ENCODE measurements around the gene ATL2.
"Not testable (repeated sequence)": the region's sequence is repeated elsewhere in the genome, so short reads cannot be mapped to it uniquely, and the experiment has no call there.

ATL2 gene

GRCh38 chr2:38330754-38331153, 46.3 kb downstream of the ATL2 start:
- DNase-seq = no peak

- DNase-seq = no peak
These were observed 49.5 kb downstream of the ATL2 start for GRCh38 chr2:38327580-38327979.

GRCh38 chr2:38323623-38324022, 53.5 kb downstream of the ATL2 start:
- DNase-seq = no peak

GRCh38 chr2:38322224-38322914, 54.7 kb downstream of the ATL2 start:
- no peak for DNase-seq

- DNase-seq = not testable (repeated sequence)
These were observed 57.8 kb downstream of the ATL2 start for GRCh38 chr2:38319240-38319639.

- no peak for DNase-seq
These were observed 59.3 kb downstream of the ATL2 start for GRCh38 chr2:38317725-38318124.

GRCh38 chr2:38315707-38316333, 61.3 kb downstream of the ATL2 start:
- peak in 2 of 58 donors; percentile 3 to 31 for DNase-seq

- no peak for DNase-seq
These were observed 68.3 kb downstream of the ATL2 start for GRCh38 chr2:38308821-38309220.

- no peak for DNase-seq
These were observed 74.9 kb downstream of the ATL2 start for GRCh38 chr2:38301969-38302702.

- no peak for DNase-seq
These were observed 75.6 kb downstream of the ATL2 start for GRCh38 chr2:38301340-38301968.

- DNase-seq = no peak
These were observed 78.5 kb downstream of the ATL2 start for GRCh38 chr2:38298539-38298938.

GRCh38 chr2:38296197-38296780, 80.8 kb downstream of the ATL2 start:
- DNase-seq = no peak

GRCh38 chr2:38294597-38294996, 82.5 kb downstream of the ATL2 start:
- DNase-seq = no peak

- no peak for DNase-seq
These were observed 83.8 kb downstream of the ATL2 start for GRCh38 chr2:38293152-38293865.

- DNase-seq = no peak
These were observed 86.7 kb downstream of the ATL2 start for GRCh38 chr2:38290332-38290731.

GRCh38 chr2:38284971-38285370, 92.1 kb downstream of the ATL2 start:
- DNase-seq = no peak

GRCh38 chr2:38281095-38281742, 95.9 kb downstream of the ATL2 start:
- DNase-seq = no peak

GRCh38 chr2:38279201-38279600, 97.9 kb downstream of the ATL2 start:
- no peak for DNase-seq

GRCh38 chr2:38278117-38278438, 99.0 kb downstream of the ATL2 start:
- not testable (repeated sequence) for DNase-seq
